Upper lobe of left lung (tissue), 4 donors: ENCODE measurements around the gene HOXD12.

Experiments
- POLR2A ChIP-seq, 4 donors: fragments of 450-650 bp; IDR thresholded peaks; one replicate each; pipeline ENCODE4 v1.5.1; 2016 to 2017; ENCODE audit warnings: antibody characterized with exemption in 4 of 4, mild to moderate bottlenecking in 2 of 4
- TF ChIP-seq, protein P1 (sequence below), 6 experiments: fragments of 450-650 bp in 4 of 6; fragments of 200-600 bp in 2 of 6; sonication (generic) in 2 of 6; IDR thresholded peaks; one replicate each; pipeline ENCODE4 v1.5.1; 2016 to 2019; ENCODE audit warnings: antibody characterized with exemption in 6 of 6

DNA sequence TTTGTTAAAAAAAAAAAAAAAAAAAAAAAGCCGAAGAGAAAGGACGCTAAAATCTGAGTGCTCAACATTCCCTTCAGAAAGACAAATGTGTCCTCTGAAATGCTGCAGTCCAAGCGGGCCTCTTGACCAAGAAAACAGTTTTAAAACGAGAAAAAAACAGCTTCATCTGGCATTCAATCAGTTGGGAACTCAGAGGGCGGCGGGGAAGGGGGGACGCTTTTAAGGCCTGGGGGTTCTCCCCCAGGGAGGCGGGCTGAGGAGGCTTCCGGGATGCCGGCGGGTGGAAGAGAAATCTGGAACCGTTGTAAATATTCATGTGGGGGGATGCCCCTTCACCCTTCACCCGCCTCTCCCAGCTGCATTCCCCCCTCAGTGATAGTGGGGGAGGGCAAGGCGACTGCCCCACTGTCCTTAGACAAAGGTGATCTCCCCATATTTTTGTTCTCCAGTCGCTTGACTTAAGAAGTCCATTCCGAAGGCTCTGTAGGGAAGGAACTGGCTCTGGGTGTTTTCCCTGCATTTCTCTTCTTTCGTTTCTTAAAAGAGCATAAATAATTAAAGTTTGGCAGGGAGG lies 4.2 kb downstream of the HOXD12 start:
- TF ChIP-seq, protein P1, sequence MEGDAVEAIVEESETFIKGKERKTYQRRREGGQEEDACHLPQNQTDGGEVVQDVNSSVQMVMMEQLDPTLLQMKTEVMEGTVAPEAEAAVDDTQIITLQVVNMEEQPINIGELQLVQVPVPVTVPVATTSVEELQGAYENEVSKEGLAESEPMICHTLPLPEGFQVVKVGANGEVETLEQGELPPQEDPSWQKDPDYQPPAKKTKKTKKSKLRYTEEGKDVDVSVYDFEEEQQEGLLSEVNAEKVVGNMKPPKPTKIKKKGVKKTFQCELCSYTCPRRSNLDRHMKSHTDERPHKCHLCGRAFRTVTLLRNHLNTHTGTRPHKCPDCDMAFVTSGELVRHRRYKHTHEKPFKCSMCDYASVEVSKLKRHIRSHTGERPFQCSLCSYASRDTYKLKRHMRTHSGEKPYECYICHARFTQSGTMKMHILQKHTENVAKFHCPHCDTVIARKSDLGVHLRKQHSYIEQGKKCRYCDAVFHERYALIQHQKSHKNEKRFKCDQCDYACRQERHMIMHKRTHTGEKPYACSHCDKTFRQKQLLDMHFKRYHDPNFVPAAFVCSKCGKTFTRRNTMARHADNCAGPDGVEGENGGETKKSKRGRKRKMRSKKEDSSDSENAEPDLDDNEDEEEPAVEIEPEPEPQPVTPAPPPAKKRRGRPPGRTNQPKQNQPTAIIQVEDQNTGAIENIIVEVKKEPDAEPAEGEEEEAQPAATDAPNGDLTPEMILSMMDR (IDR thresholded peaks at IDR 0.05) = no peak
- TF ChIP-seq POLR2A (IDR thresholded peaks at IDR 0.05) = no peak
